Mesothelial cell of epicardium (in vitro differentiated cells): ENCODE measurements around the gene SYTL3. TPM values are rescaled to one million over a fixed set of nuclear protein-coding genes. Genes with fewer than 3 reads are reported as not detected.

ENCODE experiments used
- DNase-seq, 2 experiments: peaks; one replicate each; pipeline ENCODE4 v3.0.0; 2021; ENCODE audit warnings: low spot score in 2 of 2; ENCODE audit not compliant: unreplicated experiment in 2 of 2
- H3K27ac Mint-ChIP-seq: 2 replicates; pipeline ENCODE4 v1.8.0; 2021; ENCODE audit warnings: mixed read lengths
- H3K27me3 Mint-ChIP-seq: 2 replicates; pipeline ENCODE4 v1.8.0; 2021; ENCODE audit warnings: low read depth, mixed read lengths
- H3K36me3 Mint-ChIP-seq: 2 replicates; pipeline ENCODE4 v1.8.0; 2021; ENCODE audit warnings: mixed read lengths
- H3K4me1 Mint-ChIP-seq: 2 replicates; pipeline ENCODE4 v1.8.0; 2021; ENCODE audit warnings: mixed read lengths
- H3K4me3 Mint-ChIP-seq: 2 replicates; pipeline ENCODE4 v1.8.0; 2021; ENCODE audit warnings: mild to moderate bottlenecking, moderate library complexity, mixed read lengths
- H3K9me3 Mint-ChIP-seq: 2 replicates; pipeline ENCODE4 v1.8.0; 2021; ENCODE audit warnings: mixed read lengths
- CTCF ChIP-seq: fragments of 200-600 bp; sonication (generic); IDR thresholded peaks from one replicate; pipeline ENCODE4 v1.5.0; 2021; ENCODE audit warnings: antibody characterized with exemption; ENCODE audit not compliant: unreplicated experiment
- total RNA-seq: library from RNA; stranded (reverse); gene quantifications from 3 replicates; pipeline ENCODE4 v1.2.1, GENCODE V29; 2021

Gene SYTL3
- total RNA-seq, 1 donor from 2014 or later = 6.1 TPM

- Mint-ChIP-seq H3K9me3 (no peaks in the 10 kb centered on the region), H3K27ac (no peak overlapping the region)
- no peak for TF ChIP-seq CTCF
These were observed 42.9 kb upstream of the SYTL3 start for GRCh38 chr6:158606935-158607334.

DNA sequence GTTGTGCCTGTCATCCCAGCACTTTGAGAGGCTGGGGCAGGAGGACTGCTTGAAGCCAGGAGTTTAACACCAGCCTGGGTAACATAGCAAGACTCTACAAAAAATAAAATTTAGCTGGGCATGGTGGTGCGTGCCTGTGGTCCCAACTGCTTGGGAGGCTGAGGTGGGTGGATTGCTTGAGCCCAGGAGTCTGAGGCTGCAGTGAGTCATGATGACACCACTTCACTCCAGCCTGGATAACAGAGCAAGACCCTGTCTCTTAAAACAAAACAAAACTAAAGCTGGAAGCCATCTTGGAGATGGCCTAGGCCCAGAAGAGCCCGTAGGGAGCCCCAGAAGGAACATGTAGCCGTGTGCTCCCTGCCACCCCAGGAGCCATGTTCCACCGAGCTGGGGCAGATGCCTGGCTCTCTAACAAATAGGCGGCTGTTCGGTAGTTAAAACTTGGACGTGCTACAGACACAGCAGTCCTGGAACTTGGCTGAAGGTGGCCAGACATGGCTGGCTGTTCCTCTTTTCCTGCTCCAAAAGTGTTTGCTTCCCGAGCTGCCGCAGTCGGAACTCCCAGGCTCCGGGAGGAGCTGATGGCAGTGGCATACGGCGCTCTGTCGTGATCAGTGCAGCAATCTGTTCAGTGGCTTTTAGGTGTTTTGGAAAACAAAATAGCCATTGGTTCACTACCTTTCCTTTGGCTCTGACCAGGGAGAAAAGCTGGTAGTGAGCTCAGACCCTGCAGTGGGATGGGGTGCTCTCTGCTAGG is 42.3 kb upstream of the SYTL3 start:
- no peak overlapping the region for H3K27ac Mint-ChIP-seq
- H3K4me3 Mint-ChIP-seq = no peak overlapping the region
- H3K36me3 Mint-ChIP-seq = peaks cover 12% of the 10 kb centered on the region
- no peaks in the 10 kb centered on the region for H3K27me3 Mint-ChIP-seq
- no peaks in the 10 kb centered on the region for H3K9me3 Mint-ChIP-seq
- DNase-seq = no peak
- H3K4me1 Mint-ChIP-seq = peaks cover 22% of the 10 kb centered on the region
- TF ChIP-seq CTCF = no peak

More at GRCh38 chr6:158606935-158607334, 42.9 kb upstream of the SYTL3 start:
- Mint-ChIP-seq H3K4me1 (peaks cover 15% of the 10 kb centered on the region), H3K36me3 (peaks cover 17% of the 10 kb centered on the region), H3K4me3 (no peak overlapping the region), H3K27me3 (no peaks in the 10 kb centered on the region)
- no peak for DNase-seq

DNA sequence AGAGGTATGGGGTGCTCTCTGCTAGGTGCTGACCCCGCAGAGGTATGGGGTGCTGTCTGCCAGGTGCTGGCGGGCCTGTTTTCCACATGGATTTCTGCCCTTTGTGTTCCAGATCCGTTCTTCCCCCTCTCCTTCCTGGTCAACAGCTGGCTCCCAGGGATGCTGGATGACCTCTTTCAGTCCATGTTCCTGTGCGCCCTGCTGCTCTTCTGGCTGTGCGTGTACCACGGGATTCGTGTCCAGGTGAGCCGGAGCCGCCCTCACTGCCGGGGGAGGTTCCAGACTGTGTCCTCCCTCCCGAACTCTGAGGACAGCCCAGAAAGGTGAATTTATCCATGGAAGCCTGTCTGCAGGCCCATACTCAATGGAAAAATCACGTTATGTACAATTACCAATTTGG is 41.6 kb upstream of the SYTL3 start:
- Mint-ChIP-seq H3K27ac (no peak overlapping the region), H3K27me3 (no peaks in the 10 kb centered on the region), H3K9me3 (no peaks in the 10 kb centered on the region), H3K4me3 (no peak overlapping the region), H3K36me3 (peaks cover 10% of the 10 kb centered on the region), H3K4me1 (peaks cover 28% of the 10 kb centered on the region)
- no peak for DNase-seq
- TF ChIP-seq CTCF = no peak

GRCh38 chr6:158609455-158610155 is 40.2 kb upstream of the SYTL3 start:
- Mint-ChIP-seq H3K36me3 (peaks cover 14% of the 10 kb centered on the region), H3K27me3 (no peaks in the 10 kb centered on the region), H3K27ac (no peak overlapping the region), H3K4me1 (peaks cover 26% of the 10 kb centered on the region), H3K4me3 (no peak overlapping the region), H3K9me3 (no peaks in the 10 kb centered on the region)
- no peak for TF ChIP-seq CTCF
- DNase-seq = no peak

GRCh38 chr6:158610319-158610968 is 39.4 kb upstream of the SYTL3 start:
- no peaks in the 10 kb centered on the region for H3K27me3 Mint-ChIP-seq
- no peaks in the 10 kb centered on the region for H3K9me3 Mint-ChIP-seq
- DNase-seq = no peak
- no peak overlapping the region for H3K4me3 Mint-ChIP-seq
- peaks cover 26% of the 10 kb centered on the region for H3K4me1 Mint-ChIP-seq
- H3K27ac Mint-ChIP-seq = peak overlapping the region; percentile 71
- H3K36me3 Mint-ChIP-seq = peaks cover 20% of the 10 kb centered on the region
- TF ChIP-seq CTCF = no peak
